Measurements from ENCODE around the gene FANCL. TPM values are rescaled to one million over a fixed set of nuclear protein-coding genes. Genes with fewer than 3 reads are reported as not detected.
"Not testable (repeated sequence)": the region's sequence is repeated elsewhere in the genome, so short reads cannot be mapped to it uniquely, and the experiment has no call there.

Gene FANCL
- total RNA-seq, 1 donor from 2014 or later = 8.6 TPM

GRCh38 chr2:58268685-58269084 lies 27.6 kb upstream of the FANCL start:
- no peak for DNase-seq (ENCODE audit: low spot score)
- H3K36me3 Mint-ChIP-seq (ENCODE audit: low read depth) = no peaks in the 10 kb centered on the region
- no peaks in the 10 kb centered on the region for H3K4me1 Mint-ChIP-seq (ENCODE audit: low read depth)
- no peak overlapping the region for H3K27ac Mint-ChIP-seq (ENCODE audit: unreplicated experiment)
- H3K9me3 Mint-ChIP-seq (ENCODE audit: low read depth) = no peaks in the 10 kb centered on the region
- no peak overlapping the region for H3K4me3 Mint-ChIP-seq (ENCODE audit: unreplicated experiment)
- no peaks in the 10 kb centered on the region for H3K27me3 Mint-ChIP-seq (ENCODE audit: low read depth)
- no peak for TF ChIP-seq CTCF (IDR thresholded peaks at IDR 0.05)

DNA sequence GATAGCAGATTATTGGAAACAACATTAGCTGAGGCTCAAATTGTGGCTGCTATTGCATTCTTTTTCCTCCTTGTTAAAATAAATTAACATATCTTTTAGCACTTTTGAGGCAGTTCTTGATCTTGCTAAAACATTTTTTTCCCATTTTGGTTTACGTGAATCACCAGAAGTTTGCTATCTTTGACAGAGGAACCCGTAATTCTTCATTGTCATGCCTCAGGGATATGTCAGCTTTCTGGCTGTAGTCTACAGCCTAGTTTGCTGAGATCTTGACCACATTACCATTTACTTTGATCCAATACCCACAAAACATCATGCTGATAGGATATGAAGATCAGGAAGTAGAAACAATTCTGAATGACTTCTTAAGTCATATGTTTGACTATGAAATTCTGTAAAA lies 25.1 kb upstream of the FANCL start:
- Mint-ChIP-seq H3K4me3 (ENCODE audit: unreplicated experiment) (no peak overlapping the region), H3K27ac (ENCODE audit: unreplicated experiment) (no peak overlapping the region), H3K36me3 (ENCODE audit: low read depth) (no peaks in the 10 kb centered on the region), H3K4me1 (ENCODE audit: low read depth) (no peaks in the 10 kb centered on the region), H3K9me3 (ENCODE audit: low read depth) (no peaks in the 10 kb centered on the region), H3K27me3 (ENCODE audit: low read depth) (no peaks in the 10 kb centered on the region)
- no peak for DNase-seq (ENCODE audit: low spot score)
- TF ChIP-seq CTCF (IDR thresholded peaks at IDR 0.05) = no peak

DNA sequence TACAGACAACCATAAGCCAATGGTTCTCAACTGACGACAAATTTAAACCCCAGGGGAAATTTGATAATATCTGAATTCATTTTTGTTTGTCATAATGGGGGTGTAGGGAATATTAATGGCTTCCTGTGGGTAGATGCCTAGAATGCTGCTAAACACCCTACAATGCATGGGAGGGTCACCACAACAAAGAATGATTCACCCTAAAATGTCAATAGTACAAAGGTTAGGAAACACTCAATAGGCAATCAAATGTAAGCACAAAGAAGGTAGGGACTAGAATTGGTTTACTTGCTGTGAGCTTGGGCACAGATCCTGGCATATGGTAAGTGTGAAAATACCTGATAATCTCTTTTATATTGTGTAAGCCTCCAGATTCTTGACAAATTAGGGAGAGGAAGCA lies 20.1 kb upstream of the FANCL start:
- H3K27me3 Mint-ChIP-seq (ENCODE audit: low read depth) = no peaks in the 10 kb centered on the region
- H3K27ac Mint-ChIP-seq (ENCODE audit: unreplicated experiment) = no peak overlapping the region
- H3K4me1 Mint-ChIP-seq (ENCODE audit: low read depth) = peaks cover 3% of the 10 kb centered on the region
- TF ChIP-seq CTCF (IDR thresholded peaks at IDR 0.05) = no peak
- no peaks in the 10 kb centered on the region for H3K36me3 Mint-ChIP-seq (ENCODE audit: low read depth)
- no peak overlapping the region for H3K4me3 Mint-ChIP-seq (ENCODE audit: unreplicated experiment)
- no peak for DNase-seq (ENCODE audit: low spot score)
- no peaks in the 10 kb centered on the region for H3K9me3 Mint-ChIP-seq (ENCODE audit: low read depth)

GRCh38 chr2:58258456-58258855 lies 17.3 kb upstream of the FANCL start:
- H3K27ac Mint-ChIP-seq (ENCODE audit: unreplicated experiment); H3K4me1 Mint-ChIP-seq (ENCODE audit: low read depth); H3K36me3 Mint-ChIP-seq (ENCODE audit: low read depth); DNase-seq (ENCODE audit: low spot score); H3K27me3 Mint-ChIP-seq (ENCODE audit: low read depth); H3K9me3 Mint-ChIP-seq (ENCODE audit: low read depth); H3K4me3 Mint-ChIP-seq (ENCODE audit: unreplicated experiment): not testable (repeated sequence)

DNA sequence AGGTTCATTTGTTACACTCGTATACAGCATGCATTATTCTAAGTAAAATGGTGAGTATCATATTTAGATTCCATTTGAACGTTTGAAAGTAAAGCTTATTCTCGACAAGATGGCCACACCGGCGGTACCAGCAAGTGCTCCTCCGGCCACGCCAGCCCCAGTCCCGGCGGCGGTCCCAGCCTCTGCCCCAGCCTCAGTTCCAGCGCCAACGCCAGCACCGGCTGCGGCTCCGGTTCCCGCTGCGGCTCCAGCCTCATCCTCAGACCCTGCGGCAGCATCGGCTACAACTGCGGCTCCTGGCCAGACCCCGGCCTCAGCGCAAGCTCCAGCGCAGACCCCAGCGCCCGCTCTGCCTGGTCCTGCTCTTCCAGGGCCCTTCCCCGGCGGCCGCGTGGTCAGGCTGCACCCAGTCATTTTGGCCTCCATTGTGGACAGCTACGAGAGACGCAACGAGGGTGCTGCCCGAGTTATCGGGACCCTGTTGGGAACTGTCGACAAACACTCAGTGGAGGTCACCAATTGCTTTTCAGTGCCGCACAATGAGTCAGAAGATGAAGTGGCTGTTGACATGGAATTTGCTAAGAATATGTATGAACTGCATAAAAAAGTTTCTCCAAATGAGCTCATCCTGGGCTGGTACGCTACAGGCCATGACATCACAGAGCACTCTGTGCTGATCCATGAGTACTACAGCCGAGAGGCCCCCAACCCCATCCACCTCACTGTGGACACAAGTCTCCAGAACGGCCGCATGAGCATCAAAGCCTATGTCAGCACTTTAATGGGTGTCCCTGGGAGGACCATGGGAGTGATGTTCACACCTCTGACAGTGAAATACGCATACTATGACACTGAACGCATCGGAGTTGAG lies 10.4 kb upstream of the FANCL start:
- not testable (repeated sequence) for H3K4me3 Mint-ChIP-seq (ENCODE audit: unreplicated experiment); H3K27me3 Mint-ChIP-seq (ENCODE audit: low read depth)

GRCh38 chr2:58241546-58241864 lies 380 bp upstream of the FANCL start:
- Mint-ChIP-seq H3K9me3 (ENCODE audit: low read depth) (no peaks in the 10 kb centered on the region), H3K36me3 (ENCODE audit: low read depth) (no peaks in the 10 kb centered on the region), H3K4me1 (ENCODE audit: low read depth) (peaks cover 15% of the 10 kb centered on the region), H3K27me3 (ENCODE audit: low read depth) (no peaks in the 10 kb centered on the region), H3K27ac (ENCODE audit: unreplicated experiment) (peak overlapping the region; percentile 91), H3K4me3 (ENCODE audit: unreplicated experiment) (peak overlapping the region; percentile 93)
- no peak for TF ChIP-seq CTCF (IDR thresholded peaks at IDR 0.05)
- DNase-seq (ENCODE audit: low spot score) = no peak

More for the DNA sequence above, 10.4 kb upstream of the FANCL start:
- H3K36me3 Mint-ChIP-seq (ENCODE audit: low read depth); H3K27ac Mint-ChIP-seq (ENCODE audit: unreplicated experiment); H3K4me1 Mint-ChIP-seq (ENCODE audit: low read depth); H3K9me3 Mint-ChIP-seq (ENCODE audit: low read depth): not testable (repeated sequence)
- peak; percentile 57 for DNase-seq (ENCODE audit: low spot score)

Measured in chondrocyte (in vitro differentiated cells).